ENCODE data around the gene TNFSF8. TPM values are rescaled to one million over a fixed set of nuclear protein-coding genes. Genes with fewer than 3 reads are reported as not detected.

The TNFSF8 gene
- total and polyA plus RNA-seq, 2 donors (not counting 3 experiments of a cell fraction or from before 2014, with no cell fraction given), result not detected

GRCh38 chr9:114925039-114925438 lies 5.4 kb downstream of the TNFSF8 start:
- Histone ChIP-seq H3K4me2 (ENCODE audit: insufficient read depth, low read length) (no peak overlapping the region), H2AFZ (ENCODE audit: low read depth, low read length) (no peak overlapping the region), H3K27me3 (ENCODE audit: control insufficient read depth in 2 of 2, insufficient read depth in 2 of 2, low read length in 2 of 2) (peaks cover 9 to 16% of the 10 kb centered on the region in 2 experiments), H3K36me3 (ENCODE audit: control insufficient read depth in 2 of 2, extremely low read depth in 1 of 2, insufficient read depth in 2 of 2, low read length in 2 of 2) (no peaks in the 10 kb centered on the region), H3K9me3 (replicated peaks; ENCODE audit: control insufficient read depth, insufficient read depth, low read length) (no peaks in the 10 kb centered on the region), H3K9ac (replicated peaks; ENCODE audit: extremely low read depth, insufficient read depth, low read length) (no peak overlapping the region), H3K9me1 (replicated peaks; ENCODE audit: control insufficient read depth, extremely low read depth, insufficient read depth, low read length) (no peaks in the 10 kb centered on the region), H3K27ac (ENCODE audit: insufficient read depth, low read depth, low read length) (no peak overlapping the region), H3K4me3 (replicated peaks in 1 of 3; ENCODE audit: insufficient read depth in 1 of 3, low read depth in 1 of 3, low read length in 3 of 3) (no peak overlapping the region), H3K4me1 (ENCODE audit: control insufficient read depth, extremely low read depth, insufficient read depth, low read length) (no peaks in the 10 kb centered on the region), H3K79me2 (ENCODE audit: control insufficient read depth, insufficient read depth, low read length) (no peaks in the 10 kb centered on the region), H4K20me1 (replicated peaks; ENCODE audit: control insufficient read depth, extremely low read depth, insufficient read depth, low read length) (no peaks in the 10 kb centered on the region)
- ChIA-PET POLR2A (no interaction called here), CTCF (interaction anchor here (1.1 kb wide), 1 partner anchor 11 kb away, joined by 4 read pairs; no protein-coding TSS in a partner anchor)
- TF ChIP-seq JUN (IDR thresholded peaks at IDR 0.05; ENCODE audit: borderline replicate concordance, insufficient read depth, insufficient read length, low read depth), result no peak
- TF ChIP-seq MAX (IDR thresholded peaks at IDR 0.05; ENCODE audit: insufficient read depth, insufficient read length), result no peak
- DNase-seq (ENCODE audit: low read depth, low spot score) (no peak), FAIRE-seq (no peak)
- dilution Hi-C loops (cut with MboI; ENCODE audit: extremely low pct_ligation_motif_present, low sequenced_read_pairs) (no loop called here), intact Hi-C loops (cut with micrococcal nuclease) (no loop called here)
- no TSS peak for BruUV-seq (replicated peaks)

- Histone ChIP-seq H3K4me2 (ENCODE audit: insufficient read depth, low read length) (no peak overlapping the region), H3K36me3 (ENCODE audit: control insufficient read depth in 2 of 2, extremely low read depth in 1 of 2, insufficient read depth in 2 of 2, low read length in 2 of 2) (no peaks in the 10 kb centered on the region), H3K27me3 (ENCODE audit: control insufficient read depth in 2 of 2, insufficient read depth in 2 of 2, low read length in 2 of 2) (peaks cover 10 to 18% of the 10 kb centered on the region in 2 experiments), H3K79me2 (ENCODE audit: control insufficient read depth, insufficient read depth, low read length) (no peaks in the 10 kb centered on the region), H3K4me3 (replicated peaks in 1 of 3; ENCODE audit: insufficient read depth in 1 of 3, low read depth in 1 of 3, low read length in 3 of 3) (no peak overlapping the region), H3K9ac (replicated peaks; ENCODE audit: extremely low read depth, insufficient read depth, low read length) (no peak overlapping the region), H3K9me3 (replicated peaks; ENCODE audit: control insufficient read depth, insufficient read depth, low read length) (no peaks in the 10 kb centered on the region), H3K4me1 (ENCODE audit: control insufficient read depth, extremely low read depth, insufficient read depth, low read length) (no peaks in the 10 kb centered on the region), H3K9me1 (replicated peaks; ENCODE audit: control insufficient read depth, extremely low read depth, insufficient read depth, low read length) (no peaks in the 10 kb centered on the region), H4K20me1 (replicated peaks; ENCODE audit: control insufficient read depth, extremely low read depth, insufficient read depth, low read length) (no peaks in the 10 kb centered on the region), H3K27ac (ENCODE audit: insufficient read depth, low read depth, low read length) (no peak overlapping the region), H2AFZ (ENCODE audit: low read depth, low read length) (no peak overlapping the region)
- DNase-seq (ENCODE audit: low read depth, low spot score) (no peak), FAIRE-seq (no peak)
- no TSS peak for BruUV-seq (replicated peaks)
- TF ChIP-seq MYC (IDR thresholded peaks at IDR 0.05; ENCODE audit: low read depth, low read length) (no peak), EZH2 (IDR thresholded peaks at IDR 0.05; ENCODE audit: borderline replicate concordance, low read depth, low read length, severe bottlenecking) (no peak), JUN (IDR thresholded peaks at IDR 0.05; ENCODE audit: borderline replicate concordance, insufficient read depth, insufficient read length, low read depth) (no peak), POLR2AphosphoS5 (IDR thresholded peaks at IDR 0.05; ENCODE audit: insufficient read depth, low read depth, low read length) (no peak), MAX (IDR thresholded peaks at IDR 0.05; ENCODE audit: insufficient read depth, insufficient read length) (no peak), GATA2 (IDR thresholded peaks at IDR 0.05; ENCODE audit: insufficient read depth, insufficient read length, low read depth, low read length) (no peak), CTCF (IDR thresholded peaks at IDR 0.05; ENCODE audit: extremely low read depth in 1 of 2, insufficient read depth in 1 of 2, low read depth in 1 of 2, low read length in 2 of 2) (no peak), FOS (IDR thresholded peaks at IDR 0.05; ENCODE audit: borderline replicate concordance, insufficient read depth, low read length) (no peak), POLR2A (IDR thresholded peaks at IDR 0.05; ENCODE audit: low read depth, low read length) (no peak)
- intact Hi-C loops (cut with micrococcal nuclease) (no loop called here), dilution Hi-C loops (cut with MboI; ENCODE audit: extremely low pct_ligation_motif_present, low sequenced_read_pairs) (no loop called here)
- CTCF ChIA-PET, result interaction anchor here (1.0 to 1.3 kb wide), 2 partner anchors 14 to 17 kb away, joined by 3 to 5 read pairs; no protein-coding TSS in a partner anchor
- POLR2A ChIA-PET, result no interaction called here
Observed at GRCh38 chr9:114924327-114924726, 6.1 kb downstream of the TNFSF8 start.
